Stimulated activated CD8-positive, alpha-beta memory T cell treated with anti-CD3 and anti-CD28 coated beads, Interleukin-4, amount 100 ng/mL, for 48 hours (primary cell): Measurements from ENCODE around the gene EYS.

Source experiments
- DNase-seq: peaks from one replicate; pipeline ENCODE4 v3.0.0-alpha.2; 2020

EYS gene

DNA sequence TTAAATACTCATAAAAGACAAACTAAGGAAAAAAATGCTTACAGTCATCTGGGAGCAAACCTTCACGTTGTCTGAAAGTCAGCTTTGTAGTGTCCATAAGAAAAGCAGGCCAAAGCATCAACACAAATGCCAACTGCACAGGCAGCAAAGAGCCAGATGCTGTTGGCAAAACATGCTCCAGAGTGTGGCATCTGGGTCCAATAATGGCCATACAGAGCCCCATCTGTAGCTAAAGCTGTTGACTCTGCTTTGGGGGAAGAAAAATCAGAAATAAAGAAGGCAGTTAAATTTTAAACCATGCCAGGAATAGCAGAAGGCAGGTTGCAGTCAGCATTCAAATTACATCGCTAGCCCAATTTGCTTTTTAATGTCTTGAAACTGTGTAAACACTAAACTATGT is 776.3 kb downstream of the EYS start:
- DNase-seq, result no peak

DNA sequence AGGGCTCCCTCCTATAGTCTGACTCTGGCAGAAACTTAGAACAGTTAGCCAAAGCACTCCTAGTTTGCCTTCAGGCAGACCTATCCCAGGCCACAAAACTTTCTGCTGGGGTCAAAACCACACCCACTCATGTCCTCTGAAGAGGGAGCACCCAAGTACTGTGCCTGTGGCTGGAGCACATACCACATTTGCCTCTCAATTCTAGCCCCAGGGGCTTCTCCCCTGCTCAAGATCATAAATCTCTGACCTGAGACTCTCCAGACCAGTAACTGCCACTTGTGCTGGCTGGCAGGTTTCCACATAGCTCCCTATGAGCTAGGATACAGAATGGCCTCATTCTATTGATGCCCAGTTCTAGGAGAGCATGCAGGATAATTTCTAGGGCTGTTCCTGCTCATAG is 781.0 kb downstream of the EYS start:
- no peak for DNase-seq

GRCh38 chr6:64920257-64920656 is 786.8 kb downstream of the EYS start:
- DNase-seq, result no peak

DNA sequence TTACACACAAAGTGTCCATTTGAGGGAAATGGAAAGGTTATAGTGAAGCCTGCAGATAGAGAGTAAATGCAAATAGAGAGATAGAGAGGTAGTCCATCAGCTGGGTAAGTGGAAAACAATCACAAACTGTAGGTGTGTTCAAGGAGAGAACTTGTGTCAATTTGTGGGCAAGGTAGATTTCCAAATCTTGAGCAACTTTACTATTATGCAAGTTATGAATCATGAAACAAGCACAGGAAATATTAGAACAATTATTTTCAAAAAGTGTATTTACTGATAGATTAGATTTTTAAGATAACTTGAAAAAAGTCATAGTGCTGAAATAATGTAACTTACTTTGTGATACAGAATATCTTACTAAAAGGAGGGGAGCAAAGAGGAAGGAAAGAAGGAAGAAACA is 792.9 kb downstream of the EYS start:
- DNase-seq, result no peak

DNA sequence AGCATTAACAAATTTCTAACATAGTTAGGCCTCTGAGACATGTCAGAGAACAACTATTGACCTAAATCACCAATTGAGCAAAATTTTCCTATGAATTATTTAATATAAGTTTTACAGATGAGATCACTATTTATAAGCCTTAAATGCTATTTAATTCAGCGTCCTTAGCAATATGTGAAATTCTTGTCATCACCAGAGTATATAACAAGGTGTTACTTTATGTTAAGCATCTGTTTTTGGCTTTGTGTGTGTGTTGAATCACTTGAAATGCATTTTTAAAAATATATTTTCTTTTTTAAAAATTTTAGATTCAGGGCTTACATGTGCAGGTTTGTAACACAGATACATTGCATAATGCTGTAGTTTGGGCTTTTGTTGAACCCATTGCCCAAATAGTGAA is 794.1 kb downstream of the EYS start:
- no peak for DNase-seq

- DNase-seq, result no peak
Observed at GRCh38 chr6:64908104-64908503, 798.9 kb downstream of the EYS start.

DNA sequence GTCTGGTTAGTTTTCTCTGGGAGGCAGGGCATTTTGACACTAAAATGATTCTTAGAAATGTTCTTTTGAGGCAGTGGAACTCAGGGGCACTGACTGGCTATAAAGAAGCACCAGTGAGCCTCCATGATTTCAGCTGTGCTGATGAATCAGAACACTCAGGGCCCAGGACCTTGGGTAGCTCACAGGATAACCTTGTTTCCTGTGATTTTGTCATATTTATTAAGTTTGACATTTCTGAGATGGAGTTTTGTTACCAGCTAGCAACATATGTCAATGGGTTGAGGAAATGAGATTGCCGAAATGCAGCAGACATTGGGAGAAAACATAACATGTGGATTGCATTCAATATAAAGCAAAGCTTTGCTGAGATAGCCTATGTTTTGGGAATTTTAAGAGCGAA is 802.4 kb downstream of the EYS start:
- no peak for DNase-seq

GRCh38 chr6:64902596-64902995 is 804.4 kb downstream of the EYS start:
- DNase-seq, result no peak

GRCh38 chr6:64896939-64897338 is 810.1 kb downstream of the EYS start:
- no peak for DNase-seq

GRCh38 chr6:64895945-64896344 is 811.1 kb downstream of the EYS start:
- DNase-seq, result no peak

GRCh38 chr6:64890609-64891008 is 816.4 kb downstream of the EYS start:
- DNase-seq, result no peak

- DNase-seq, result no peak
Observed at GRCh38 chr6:64889144-64889543, 817.9 kb downstream of the EYS start.

DNA sequence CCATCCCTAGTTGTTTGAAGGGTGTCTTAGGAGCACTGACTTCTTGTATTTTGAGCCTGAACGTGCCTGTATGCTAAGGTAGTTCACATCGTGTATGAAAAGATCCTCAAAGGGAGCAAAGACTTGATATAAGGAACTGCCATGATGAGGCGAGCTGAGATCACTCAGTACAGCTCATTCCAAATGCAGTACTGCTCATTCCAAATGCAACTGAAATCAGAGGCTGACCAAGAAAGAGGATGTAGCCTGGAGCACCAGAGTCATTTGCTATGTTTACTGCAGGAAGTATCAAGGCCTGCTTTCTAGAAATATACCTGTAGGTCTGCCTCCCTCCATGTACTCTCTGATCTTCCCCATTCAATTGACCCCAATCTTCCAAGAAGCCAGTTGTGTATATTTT is 832.2 kb downstream of the EYS start:
- DNase-seq, result no peak

GRCh38 chr6:64872633-64873032 is 834.4 kb downstream of the EYS start:
- no peak for DNase-seq

DNA sequence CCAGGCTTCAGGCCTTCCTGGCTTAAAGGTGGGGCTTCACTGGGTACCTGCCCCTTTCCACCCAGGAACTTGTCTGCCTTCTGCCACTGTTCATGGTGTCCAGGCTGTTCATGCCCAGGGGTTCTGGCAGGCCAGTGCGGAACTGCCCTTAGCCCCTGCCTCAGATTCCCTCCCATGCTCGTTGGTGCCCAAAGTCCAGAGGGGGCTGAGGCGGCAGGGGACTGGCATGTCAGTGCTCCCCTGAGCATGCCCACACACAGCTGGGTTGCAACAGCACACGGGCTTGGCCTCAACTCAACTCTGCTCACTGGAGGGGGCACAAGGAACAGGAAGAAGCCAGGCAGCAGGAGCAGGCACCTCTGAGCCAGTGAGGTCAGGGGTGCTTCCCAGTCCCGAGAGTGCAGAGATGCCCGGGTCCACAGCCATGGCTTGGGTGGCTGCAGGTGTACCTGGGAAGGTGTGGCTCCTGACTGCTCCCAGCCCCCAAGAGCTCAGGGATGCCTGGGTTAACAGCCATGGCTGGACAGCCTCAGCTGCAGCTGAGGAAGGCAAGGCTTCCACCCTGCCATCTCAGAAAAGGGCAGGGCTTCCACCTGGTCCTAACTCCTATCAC is 845.9 kb downstream of the EYS start:
- no peak for DNase-seq

DNA sequence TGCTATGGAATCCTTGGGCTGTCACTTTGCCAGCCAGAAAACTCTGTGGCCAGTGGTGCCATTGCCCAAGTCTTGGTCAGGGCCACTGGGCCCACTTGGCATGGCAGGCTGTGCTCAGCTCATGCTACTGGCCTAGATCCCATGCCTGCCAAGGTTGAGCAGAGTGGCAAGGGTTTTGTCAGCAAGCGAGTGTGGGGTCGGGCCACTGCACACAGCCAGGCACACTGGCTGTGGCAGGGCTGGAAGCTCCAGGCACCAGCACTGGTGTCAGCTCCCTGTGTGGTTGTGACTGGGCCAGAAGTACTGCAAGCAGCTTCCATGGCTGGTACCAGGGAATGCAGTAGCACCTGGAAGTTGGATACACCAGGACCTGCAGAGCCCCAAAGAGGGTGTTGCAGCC is 846.8 kb downstream of the EYS start:
- DNase-seq, result no peak

DNA sequence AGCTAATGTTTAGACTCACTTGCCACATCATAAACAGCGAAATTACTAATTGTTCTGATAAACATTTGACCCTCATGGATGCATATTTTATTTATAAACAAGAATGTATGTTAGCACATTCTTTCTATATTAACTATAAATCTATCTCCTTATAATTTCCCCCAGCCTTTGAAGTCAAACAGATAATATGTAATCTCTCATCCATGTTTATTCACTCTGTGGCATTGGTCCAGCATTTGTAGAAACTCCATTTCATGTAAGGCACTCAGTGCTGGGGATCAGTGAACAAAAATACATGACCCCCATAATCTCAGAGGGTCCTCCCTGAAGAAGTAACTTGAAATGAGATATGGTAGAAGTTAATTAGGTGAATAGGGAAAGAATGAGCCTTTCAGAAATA is 856.9 kb downstream of the EYS start:
- no peak for DNase-seq

DNA sequence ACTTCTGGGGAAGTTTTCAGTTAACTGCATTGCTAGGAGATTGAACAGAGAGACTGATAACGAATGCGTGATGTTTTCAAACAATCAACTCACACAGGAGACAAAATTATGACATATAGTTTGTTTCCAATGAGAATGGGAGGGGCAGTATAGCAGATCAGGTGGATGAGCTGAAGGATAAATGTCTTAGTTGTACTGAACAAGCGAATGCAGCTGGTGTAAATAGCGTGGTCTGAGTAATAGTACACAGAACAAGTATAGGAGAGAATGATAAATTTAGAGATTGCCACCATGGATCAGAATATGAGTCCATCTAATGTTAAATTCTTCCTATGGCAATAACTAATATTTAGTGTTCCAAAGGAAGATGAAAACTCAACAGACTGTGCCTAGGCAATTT is 858.6 kb downstream of the EYS start:
- no peak for DNase-seq

DNA sequence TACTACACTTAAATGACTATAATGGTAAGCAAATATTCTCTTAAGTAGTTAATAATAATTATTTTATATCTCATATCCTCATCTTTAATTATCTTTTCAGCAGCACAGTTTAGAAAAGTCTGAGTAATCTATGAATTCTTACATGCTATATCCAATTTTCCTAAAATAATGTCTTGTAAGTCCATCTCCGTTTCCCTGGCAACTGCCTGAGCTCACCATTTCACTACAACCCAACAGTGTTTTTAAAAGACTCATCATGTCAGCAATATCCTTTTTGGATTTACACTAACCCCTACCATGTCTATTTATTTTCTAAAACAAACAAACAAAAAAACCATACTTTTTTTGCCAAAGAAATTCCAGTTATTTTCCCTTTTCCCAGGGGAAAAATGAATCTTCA is 859.6 kb downstream of the EYS start:
- no peak for DNase-seq

DNA sequence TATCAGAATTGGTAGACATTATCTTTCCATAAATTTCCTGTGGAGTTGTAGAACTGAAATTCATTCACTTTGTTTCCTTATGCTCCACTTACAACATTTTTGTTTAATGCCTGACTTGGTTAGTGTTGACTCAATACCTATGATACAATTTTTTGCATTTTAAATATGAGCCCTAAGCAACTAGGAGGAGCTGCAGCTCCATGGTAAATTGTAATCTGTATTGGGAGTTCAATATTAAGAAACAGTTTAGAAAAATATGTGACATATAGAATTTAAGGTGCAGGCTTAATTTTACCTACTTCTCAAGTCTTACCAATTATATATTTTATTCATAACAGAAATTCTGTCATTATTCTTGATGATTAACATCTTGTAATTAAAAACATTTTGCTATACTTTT is 868.3 kb downstream of the EYS start:
- no peak for DNase-seq

GRCh38 chr6:64831680-64832079 is 875.3 kb downstream of the EYS start:
- no peak for DNase-seq

GRCh38 chr6:64817525-64817924 is 889.5 kb downstream of the EYS start:
- no peak for DNase-seq

DNA sequence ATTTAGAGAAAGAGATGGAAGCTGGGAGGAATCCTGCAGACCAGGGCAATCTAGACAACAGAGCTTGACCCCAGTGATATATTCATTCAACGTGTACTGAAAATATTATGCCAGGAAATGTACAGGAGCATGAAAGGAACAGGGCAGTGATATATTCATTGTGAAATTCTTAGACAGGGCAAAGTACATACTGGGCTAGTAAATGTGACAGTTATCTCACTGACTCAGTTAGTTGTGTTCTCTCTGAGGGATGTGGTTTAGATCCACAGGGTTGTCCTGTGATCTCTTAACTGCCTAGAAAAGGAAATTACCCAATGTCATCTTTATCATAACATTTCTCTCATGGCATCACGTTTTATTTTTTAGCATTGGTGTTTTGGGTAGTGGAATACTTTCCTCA is 891.3 kb downstream of the EYS start:
- DNase-seq, result no peak

DNA sequence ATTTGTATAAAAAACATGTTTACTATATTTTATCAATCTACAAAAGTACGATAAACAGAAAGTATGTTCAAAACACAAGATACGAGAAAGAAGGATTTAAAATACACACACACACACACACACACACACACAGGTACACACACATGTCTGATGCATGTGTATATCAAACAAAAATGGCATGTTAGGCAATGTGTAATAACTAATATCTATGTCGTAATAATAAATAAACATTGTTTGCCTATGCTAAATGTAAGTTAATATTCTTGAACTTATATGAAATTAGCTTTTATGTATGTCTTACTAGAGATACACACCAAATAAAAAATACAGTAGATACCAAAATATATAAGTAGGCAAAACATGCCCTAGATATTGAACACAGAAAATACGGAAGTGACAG is 894.9 kb downstream of the EYS start:
- no peak for DNase-seq

DNA sequence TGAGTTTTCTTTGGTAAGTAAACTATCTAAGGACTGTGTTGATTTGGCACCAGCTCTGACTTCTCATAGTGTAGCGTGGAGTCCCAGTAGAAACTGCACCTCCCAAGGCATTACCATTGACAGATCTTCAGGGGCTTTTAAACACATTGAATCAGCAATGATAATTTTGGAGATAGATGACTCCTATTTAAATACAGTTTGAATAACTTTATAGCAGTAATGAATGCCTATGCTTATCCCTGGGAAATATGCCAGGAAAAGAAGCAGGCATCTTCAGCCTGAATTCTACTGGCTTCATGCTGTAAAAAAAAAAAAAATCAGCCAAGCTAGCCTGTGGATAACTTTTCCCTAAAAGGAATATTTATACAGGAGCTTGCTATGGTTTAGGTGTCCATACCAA is 895.9 kb downstream of the EYS start:
- DNase-seq, result no peak

- no peak for DNase-seq
Observed at GRCh38 chr6:64807785-64808184, 899.2 kb downstream of the EYS start.
